B cell (primary cell): ENCODE data around the gene ABTB2. TPM values are rescaled to one million over a fixed set of nuclear protein-coding genes. Genes with fewer than 3 reads are reported as not detected.

ENCODE experiments used
- ATAC-seq: fragments of 200-7000 bp; cut with Tn5 transposase; one replicate; pipeline ENCODE4 v1.10.0; 2021; ENCODE audit warnings: low read depth, mild to moderate bottlenecking, moderate number of reproducible peaks, moderate library complexity
- CTCF ChIA-PET: fragments of 350-600 bp; sonication (Branson Sonifier 250); formaldehyde crosslinking; loops from one replicate; lab custom pipeline; 2021; ENCODE audit warnings: antibody characterized with exemption, inconsistent platforms; lab: Charles Lee
- POLR2A ChIA-PET: fragments of 350-600 bp; sonication (Branson Sonifier 250); formaldehyde crosslinking; loops from one replicate; lab custom pipeline; 2021; ENCODE audit warnings: antibody characterized with exemption; lab: Charles Lee
- DNase-seq: peaks from one replicate; pipeline ENCODE4 v3.0.0; 2013
- H2AFZ ChIP-seq: 2 replicates; pipeline ENCODE4 v1.6.1; 2012; ENCODE audit warnings: mild to moderate bottlenecking, low read depth, low read length; ENCODE audit not compliant: insufficient read depth, poor library complexity, severe bottlenecking
- H3K27ac ChIP-seq, 2 donors: 1 replicate in 1 of 2; 2 replicates in 1 of 2; pipeline ENCODE4 v1.5.1; 2012 to 2013; ENCODE audit warnings: low read length in 2 of 2, mild to moderate bottlenecking in 2 of 2, moderate library complexity in 1 of 2
- H3K27me3 ChIP-seq, 4 experiments: fragments of 200-600 bp in 1 of 4; sonication (generic) in 1 of 4; replicated peaks in 1 of 4; 1 replicate in 2 of 4; 2 replicates in 2 of 4; pipeline versions ENCODE4 v1.6.1 to v1.7.0; 2013 to 2016; ENCODE audit warnings: low read length in 3 of 4, mild to moderate bottlenecking in 2 of 4, mixed read lengths in 1 of 4, moderate library complexity in 1 of 4; ENCODE audit not compliant: insufficient read depth in 4 of 4, control insufficient read depth in 3 of 4; ENCODE audit errors: control extremely low read depth in 1 of 4
- H3K36me3 ChIP-seq, 2 experiments: replicated peaks in 1 of 2; 1 replicate in 1 of 2; 2 replicates in 1 of 2; pipeline versions ENCODE4 v1.6.1 to v1.7.1; 2013; ENCODE audit warnings: low read length in 1 of 2; ENCODE audit not compliant: insufficient read depth in 2 of 2, control insufficient read depth in 1 of 2; ENCODE audit errors: control extremely low read depth in 1 of 2, extremely low read depth in 1 of 2
- H3K4me1 ChIP-seq, 2 donors: fragments of 200-600 bp in 1 of 2; sonication (generic) in 1 of 2; 1 replicate in 1 of 2; 2 replicates in 1 of 2; pipeline versions ENCODE4 v1.5.1 to v1.6.1; 2013 to 2017; ENCODE audit warnings: low read length in 2 of 2; ENCODE audit not compliant: control insufficient read depth in 2 of 2, insufficient read depth in 2 of 2
- H3K4me2 ChIP-seq: replicated peaks from 2 replicates; pipeline ENCODE3; 2012; ENCODE audit warnings: mild to moderate bottlenecking, low read depth, low read length; ENCODE audit not compliant: poor library complexity, severe bottlenecking
- H3K4me3 ChIP-seq, 5 experiments: fragments of 200-600 bp in 1 of 5; sonication (generic) in 1 of 5; 1 replicate in 3 of 5; 2 replicates in 2 of 5; pipeline versions ENCODE4 v1.5.1 to v1.7.0; 2011 to 2016; ENCODE audit warnings: low read length in 4 of 5, mild to moderate bottlenecking in 4 of 5, low read depth in 2 of 5, control low read depth in 1 of 5, moderate library complexity in 1 of 5; ENCODE audit not compliant: insufficient read depth in 1 of 5; ENCODE audit errors: control extremely low read depth in 1 of 5, extremely low read depth in 1 of 5
- H3K79me2 ChIP-seq: fragments of 200-600 bp; sonication (generic); one replicate; pipeline ENCODE4 v1.6.0; 2016; ENCODE audit warnings: low read length; ENCODE audit not compliant: control insufficient read depth, insufficient read depth
- H3K9ac ChIP-seq: fragments of 200-600 bp; sonication (generic); 2 replicates; pipeline ENCODE4 v1.6.1; 2017; ENCODE audit warnings: mild to moderate bottlenecking, low read length, moderate library complexity
- H3K9me3 ChIP-seq, 3 donors: one replicate each; pipeline versions ENCODE4 v1.6.1 to v1.7.1; 2013; ENCODE audit warnings: low read length in 2 of 3; ENCODE audit not compliant: control insufficient read depth in 2 of 3, insufficient read depth in 1 of 3; ENCODE audit errors: control extremely low read depth in 1 of 3
- H4K20me1 ChIP-seq: 2 replicates; pipeline ENCODE4 v1.6.0; 2012; ENCODE audit warnings: mild to moderate bottlenecking, low read length; ENCODE audit not compliant: insufficient read depth, control insufficient read depth, poor library complexity, severe bottlenecking
- H3K27ac Mint-ChIP-seq: one replicate; pipeline ENCODE4 v1.8.0; 2021; ENCODE audit warnings: mixed read lengths
- H3K27me3 Mint-ChIP-seq: one replicate; pipeline ENCODE4 v1.8.0; 2021; ENCODE audit warnings: mixed read lengths
- H3K4me1 Mint-ChIP-seq: one replicate; pipeline ENCODE4 v1.8.0; 2021; ENCODE audit warnings: mixed read lengths
- H3K4me3 Mint-ChIP-seq: one replicate; pipeline ENCODE4 v1.8.0; 2021; ENCODE audit warnings: mixed read lengths
- H3K9me3 Mint-ChIP-seq: one replicate; pipeline ENCODE4 v1.8.0; 2022; ENCODE audit warnings: mixed read lengths; ENCODE audit not compliant: insufficient read depth
- EZH2 ChIP-seq: IDR thresholded peaks from 2 replicates; pipeline ENCODE4 v1.6.1; 2012; ENCODE audit warnings: borderline replicate concordance, low read depth, mild to moderate bottlenecking, moderate library complexity, low read length; ENCODE audit not compliant: insufficient read depth, poor library complexity, severe bottlenecking
- WGBS: methylation state at CpG from one replicate; pipeline ENCODE4 v1.1.5; 2013; ENCODE audit warnings: missing lambda C conversion rate; ENCODE audit not compliant: insufficient coverage; 5-methylcytosine and 5-hydroxymethylcytosine counted together
- intact Hi-C: fragments of 100-400 bp; cut with micrococcal nuclease; formaldehyde crosslinking; loops from one replicate; pipeline ENCODE4 v1.10.0; 2022
- polyA plus RNA-seq: library from polyadenylated mRNA; depleted of rRNA; stranded (reverse); fragments of >200 nt; gene quantifications from 2 replicates; pipeline ENCODE4 v1.2.3, GENCODE V29; 2012
- total RNA-seq, 2 donors: library from RNA; stranded (reverse); fragments of 120-200 nt in 1 of 2; gene quantifications; 1 replicate in 1 of 2; 2 replicates in 1 of 2; pipeline versions ENCODE4 v1.2.3 to v1.2.4, GENCODE V29; 2013 to 2022
- TF ChIP-seq, protein P1 (sequence below): fragments of 200-600 bp; IDR thresholded peaks from one replicate; pipeline ENCODE4 v1.8.0; 2022; ENCODE audit warnings: antibody characterized with exemption, mild to moderate bottlenecking

Gene ABTB2
- total and polyA plus RNA-seq, 2 donors (not counting 1 experiment from before 2014, with no cell fraction given) = 0.30 to 5.9 TPM

DNA sequence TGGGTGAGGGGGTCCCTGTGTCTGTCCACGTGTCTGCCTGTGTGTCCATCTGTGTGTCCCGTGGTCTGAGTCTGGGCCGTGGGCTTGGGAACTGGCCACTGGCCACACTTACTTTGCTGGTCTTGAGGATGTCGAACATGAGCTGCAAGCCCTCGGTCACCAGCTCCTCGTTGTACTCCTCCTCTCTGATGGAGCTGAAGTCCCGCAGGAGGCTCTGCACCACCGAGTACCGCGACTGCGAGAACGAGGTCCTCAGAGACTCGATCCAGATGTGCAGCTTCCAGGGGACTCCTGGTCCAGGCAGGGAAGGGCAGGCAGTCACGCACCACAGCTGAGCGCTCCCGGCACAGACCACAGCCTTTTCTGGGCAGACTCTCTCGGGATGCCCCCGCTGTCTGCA lies 197.0 kb downstream of the ABTB2 start:
- Histone ChIP-seq H3K4me3 (no peak overlapping the region), H3K79me2 (no peaks in the 10 kb centered on the region), H3K27me3 (no peaks in the 10 kb centered on the region), H3K4me2 (no peak overlapping the region), H3K36me3 (no peaks in the 10 kb centered on the region), H3K27ac (no peak overlapping the region), H3K9me3 (no peaks in the 10 kb centered on the region), H3K4me1 (no peaks in the 10 kb centered on the region), H3K9ac (no peak overlapping the region), H2AFZ (no peak overlapping the region), H4K20me1 (no peaks in the 10 kb centered on the region)
- H3K27me3 Mint-ChIP-seq = no peaks in the 10 kb centered on the region
- TF ChIP-seq, protein P1, sequence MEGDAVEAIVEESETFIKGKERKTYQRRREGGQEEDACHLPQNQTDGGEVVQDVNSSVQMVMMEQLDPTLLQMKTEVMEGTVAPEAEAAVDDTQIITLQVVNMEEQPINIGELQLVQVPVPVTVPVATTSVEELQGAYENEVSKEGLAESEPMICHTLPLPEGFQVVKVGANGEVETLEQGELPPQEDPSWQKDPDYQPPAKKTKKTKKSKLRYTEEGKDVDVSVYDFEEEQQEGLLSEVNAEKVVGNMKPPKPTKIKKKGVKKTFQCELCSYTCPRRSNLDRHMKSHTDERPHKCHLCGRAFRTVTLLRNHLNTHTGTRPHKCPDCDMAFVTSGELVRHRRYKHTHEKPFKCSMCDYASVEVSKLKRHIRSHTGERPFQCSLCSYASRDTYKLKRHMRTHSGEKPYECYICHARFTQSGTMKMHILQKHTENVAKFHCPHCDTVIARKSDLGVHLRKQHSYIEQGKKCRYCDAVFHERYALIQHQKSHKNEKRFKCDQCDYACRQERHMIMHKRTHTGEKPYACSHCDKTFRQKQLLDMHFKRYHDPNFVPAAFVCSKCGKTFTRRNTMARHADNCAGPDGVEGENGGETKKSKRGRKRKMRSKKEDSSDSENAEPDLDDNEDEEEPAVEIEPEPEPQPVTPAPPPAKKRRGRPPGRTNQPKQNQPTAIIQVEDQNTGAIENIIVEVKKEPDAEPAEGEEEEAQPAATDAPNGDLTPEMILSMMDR = no peak
- no peak for TF ChIP-seq EZH2
- WGBS = 73% methylated on average over 18 of the region's 18 CpGs
- ATAC-seq (no peak), DNase-seq (no peak)
- ChIA-PET CTCF (no interaction called here), POLR2A (no interaction called here)
- intact Hi-C loops = no loop called here
- H3K4me3 Mint-ChIP-seq = no peak overlapping the region
- H3K27ac Mint-ChIP-seq = no peak overlapping the region
- H3K9me3 Mint-ChIP-seq = no peaks in the 10 kb centered on the region
- no peaks in the 10 kb centered on the region for H3K4me1 Mint-ChIP-seq

DNA sequence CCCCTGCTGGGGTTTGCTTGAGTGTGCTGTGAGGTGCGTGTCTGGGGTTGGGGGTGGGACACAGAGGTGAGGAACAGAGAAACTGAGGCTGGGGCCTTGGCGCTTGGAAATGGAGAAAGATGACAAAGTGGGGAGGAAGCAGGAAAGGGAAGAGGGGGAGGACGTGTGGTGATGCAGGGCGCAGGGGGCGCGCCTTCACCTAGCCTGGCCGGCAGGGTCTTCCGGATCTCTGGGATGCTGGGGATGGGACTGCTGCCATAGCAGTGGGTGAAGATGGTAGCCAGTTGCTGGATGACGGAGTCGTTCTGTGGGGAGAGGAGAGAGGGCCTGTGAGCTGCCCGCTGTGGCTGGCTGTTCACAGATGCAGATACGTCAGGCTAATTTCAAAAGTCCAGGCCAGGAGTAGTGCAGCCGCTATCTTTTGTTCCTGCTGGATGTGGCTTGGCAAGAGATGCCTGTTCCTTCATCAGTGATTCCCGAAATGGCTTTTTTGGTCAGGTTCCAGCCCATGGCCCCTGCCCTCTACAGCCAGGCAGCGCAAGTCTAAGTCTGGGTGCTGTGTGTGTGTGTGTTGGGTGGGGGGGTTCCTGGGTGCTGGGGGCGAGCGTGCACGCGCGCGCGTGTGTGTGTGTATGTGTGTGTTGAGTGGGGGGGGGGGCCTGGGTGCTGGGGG lies 197.6 kb downstream of the ABTB2 start:
- no peak for ATAC-seq
- Histone ChIP-seq H3K9ac (no peak overlapping the region), H3K4me3 (no peak overlapping the region), H3K9me3 (no peaks in the 10 kb centered on the region), H4K20me1 (no peaks in the 10 kb centered on the region), H3K79me2 (no peaks in the 10 kb centered on the region), H3K4me2 (no peak overlapping the region), H2AFZ (no peak overlapping the region), H3K27ac (no peak overlapping the region), H3K4me1 (no peaks in the 10 kb centered on the region), H3K36me3 (no peaks in the 10 kb centered on the region), H3K27me3 (no peaks in the 10 kb centered on the region)
- intact Hi-C loops = no loop called here
- H3K27me3 Mint-ChIP-seq = no peaks in the 10 kb centered on the region
- WGBS = 97% methylated on average over 11 of the region's 22 CpGs
- no peak overlapping the region for H3K4me3 Mint-ChIP-seq
- ChIA-PET POLR2A (no interaction called here), CTCF (no interaction called here)
- no peaks in the 10 kb centered on the region for H3K9me3 Mint-ChIP-seq
- H3K27ac Mint-ChIP-seq = no peak overlapping the region
- DNase-seq = no peak
- no peaks in the 10 kb centered on the region for H3K4me1 Mint-ChIP-seq
- TF ChIP-seq, protein P1 = no peak
- no peak for TF ChIP-seq EZH2
